Testis (tissue), 3 donors: Measurements from ENCODE around the gene CHRNA9. TPM values are rescaled to one million over a fixed set of nuclear protein-coding genes. Genes with fewer than 3 reads are reported as not detected.

Experiments
- DNase-seq: peaks from one replicate; pipeline ENCODE4 v3.0.0-alpha.2; 2019
- H3K27ac ChIP-seq, 2 donors: fragments of 200-600 bp; sonication (generic); one replicate each; pipeline ENCODE4 v1.5.1; 2019
- H3K27me3 ChIP-seq: fragments of 200-600 bp; sonication (generic); one replicate; pipeline ENCODE4 v1.5.1; 2019
- H3K36me3 ChIP-seq: fragments of 200-600 bp; sonication (generic); one replicate; pipeline ENCODE4 v1.5.1; 2017; ENCODE audit warnings: low read depth; ENCODE audit errors: missing control alignments
- H3K4me1 ChIP-seq: fragments of 200-600 bp; sonication (generic); one replicate; pipeline ENCODE4 v1.5.1; 2019
- H3K4me3 ChIP-seq, 2 donors: fragments of 200-600 bp; sonication (generic); one replicate each; pipeline ENCODE4 v1.5.1; 2017 to 2019
- H3K9me3 ChIP-seq: fragments of 200-600 bp; sonication (generic); one replicate; pipeline ENCODE4 v1.5.1; 2017
- POLR2A ChIP-seq: fragments of 450-650 bp; IDR thresholded peaks from one replicate; pipeline ENCODE4 v1.6.1; 2017; ENCODE audit warnings: antibody characterized with exemption, mild to moderate bottlenecking, moderate library complexity
- WGBS, 2 donors: methylation state at CpG; one replicate each; pipeline ENCODE4 v1.1.5; 2018; 5-methylcytosine and 5-hydroxymethylcytosine counted together
- intact Hi-C: fragments of 100-400 bp; cut with DNase I; formaldehyde crosslinking; loops from one replicate; pipeline ENCODE4 v1.15.1; 2023; ENCODE audit warnings: low total_unique reads
- polyA plus RNA-seq: library from polyadenylated mRNA; stranded (reverse); fragments of 350-450 nt; fragmentation: Illumina TruSeq; extraction: RNeasy Lipid Tissue Mini Kit (QIAGEN cat#74804); gene quantifications from one replicate; pipeline ENCODE4 v1.2.3, GENCODE V29; 2014; ENCODE audit warnings: low read depth, low replicate concordance; ENCODE audit not compliant: insufficient read depth
- total RNA-seq, 2 donors: library from RNA; depleted of rRNA; stranded (reverse); fragments of >200 nt; gene quantifications; one replicate each; pipeline ENCODE4 v1.2.3, GENCODE V29; 2016
- TF ChIP-seq, protein P1 (sequence below), 3 experiments: fragments of 450-650 bp in 2 of 3; fragments of 200-600 bp in 1 of 3; sonication (generic) in 1 of 3; IDR thresholded peaks; one replicate each; pipeline ENCODE4 v1.5.1; 2016 to 2019; ENCODE audit warnings: antibody characterized with exemption in 3 of 3, mild to moderate bottlenecking in 2 of 3, moderate library complexity in 1 of 3

The CHRNA9 gene
- total and polyA plus RNA-seq, 3 donors from 2014 or later, result 0.13 to 0.50 (median 0.16) TPM

DNA sequence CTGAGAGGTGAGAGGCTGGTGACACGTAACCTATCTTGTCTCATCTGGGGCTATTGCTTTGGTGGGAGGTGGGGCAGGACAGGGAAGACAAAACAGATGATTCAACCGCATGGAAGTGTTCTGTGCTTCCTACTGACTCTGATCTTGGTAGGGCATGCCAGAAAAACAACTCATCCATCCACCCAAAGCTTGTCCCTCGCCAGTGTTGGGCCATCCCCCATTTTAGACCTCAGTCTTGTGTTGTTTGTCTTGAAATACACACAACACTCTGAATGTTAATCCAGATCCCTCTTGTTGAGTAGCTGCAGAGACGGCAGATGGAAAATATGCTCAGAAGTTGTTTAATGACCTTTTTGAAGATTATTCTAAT lies 377 bp downstream of the CHRNA9 start:
- Histone ChIP-seq H3K36me3 (no peaks in the 10 kb centered on the region), H3K27ac (no peak overlapping the region), H3K27me3 (no peaks in the 10 kb centered on the region), H3K4me1 (no peaks in the 10 kb centered on the region), H3K9me3 (no peaks in the 10 kb centered on the region), H3K4me3 (no peak overlapping the region)
- intact Hi-C loops, result no loop called here
- 61 to 74% methylated on average over 4 of the region's 4 CpGs for WGBS, 2 donors
- no peak for DNase-seq
- TF ChIP-seq, protein P1, sequence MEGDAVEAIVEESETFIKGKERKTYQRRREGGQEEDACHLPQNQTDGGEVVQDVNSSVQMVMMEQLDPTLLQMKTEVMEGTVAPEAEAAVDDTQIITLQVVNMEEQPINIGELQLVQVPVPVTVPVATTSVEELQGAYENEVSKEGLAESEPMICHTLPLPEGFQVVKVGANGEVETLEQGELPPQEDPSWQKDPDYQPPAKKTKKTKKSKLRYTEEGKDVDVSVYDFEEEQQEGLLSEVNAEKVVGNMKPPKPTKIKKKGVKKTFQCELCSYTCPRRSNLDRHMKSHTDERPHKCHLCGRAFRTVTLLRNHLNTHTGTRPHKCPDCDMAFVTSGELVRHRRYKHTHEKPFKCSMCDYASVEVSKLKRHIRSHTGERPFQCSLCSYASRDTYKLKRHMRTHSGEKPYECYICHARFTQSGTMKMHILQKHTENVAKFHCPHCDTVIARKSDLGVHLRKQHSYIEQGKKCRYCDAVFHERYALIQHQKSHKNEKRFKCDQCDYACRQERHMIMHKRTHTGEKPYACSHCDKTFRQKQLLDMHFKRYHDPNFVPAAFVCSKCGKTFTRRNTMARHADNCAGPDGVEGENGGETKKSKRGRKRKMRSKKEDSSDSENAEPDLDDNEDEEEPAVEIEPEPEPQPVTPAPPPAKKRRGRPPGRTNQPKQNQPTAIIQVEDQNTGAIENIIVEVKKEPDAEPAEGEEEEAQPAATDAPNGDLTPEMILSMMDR (IDR thresholded peaks at IDR 0.05), result no peak
- no peak for TF ChIP-seq POLR2A

DNA sequence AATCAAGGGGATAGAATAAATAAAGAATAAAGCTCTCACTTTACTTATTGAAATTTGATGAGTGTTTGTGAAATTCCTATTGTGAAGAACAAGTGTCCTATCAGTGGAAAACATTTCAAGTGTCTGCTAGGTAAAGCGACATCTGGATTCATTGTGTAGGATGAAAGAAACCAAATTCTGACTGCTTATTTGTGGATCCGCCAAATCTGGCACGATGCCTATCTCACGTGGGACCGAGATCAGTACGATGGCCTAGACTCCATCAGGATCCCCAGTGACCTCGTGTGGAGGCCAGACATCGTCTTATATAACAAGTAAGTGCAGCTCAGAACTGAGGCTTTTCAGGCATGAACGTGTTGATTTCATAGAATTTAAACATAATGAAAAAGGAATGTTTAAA lies 1.9 kb downstream of the CHRNA9 start:
- intact Hi-C loops, result no loop called here
- DNase-seq, result no peak
- Histone ChIP-seq H3K9me3 (no peaks in the 10 kb centered on the region), H3K4me1 (no peaks in the 10 kb centered on the region), H3K27ac (no peak overlapping the region), H3K4me3 (no peak overlapping the region), H3K27me3 (no peaks in the 10 kb centered on the region), H3K36me3 (no peaks in the 10 kb centered on the region)
- 82 to 84% methylated on average over 9 of the region's 9 CpGs for WGBS, 2 donors
- TF ChIP-seq POLR2A, result no peak
- TF ChIP-seq, protein P1 (IDR thresholded peaks at IDR 0.05), result no peak

DNA sequence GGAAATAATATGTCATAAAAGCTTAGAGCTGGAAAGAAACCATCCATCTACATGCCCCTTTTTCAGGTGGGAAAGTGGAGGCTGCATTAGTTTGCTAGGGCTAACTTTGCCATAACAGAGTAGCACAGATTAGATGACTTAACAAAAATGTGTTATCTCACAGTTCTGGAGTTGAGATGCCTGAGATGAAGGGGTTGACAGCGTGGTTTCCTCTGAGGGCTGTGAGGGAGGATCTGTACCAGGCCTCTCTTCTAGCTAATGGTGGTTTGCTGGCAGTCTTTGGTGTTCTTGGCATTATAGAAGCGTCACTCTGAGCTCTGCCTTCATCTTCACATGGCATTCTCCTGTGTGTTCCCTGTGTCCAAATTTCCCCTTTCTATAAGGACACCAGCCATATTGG lies 2.4 kb downstream of the CHRNA9 start:
- H3K4me1 ChIP-seq, result no peaks in the 10 kb centered on the region
- DNase-seq, result no peak
- no peaks in the 10 kb centered on the region for H3K36me3 ChIP-seq
- 81 to 90% methylated on average over 2 of the region's 2 CpGs for WGBS, 2 donors
- H3K27me3 ChIP-seq, result no peaks in the 10 kb centered on the region
- TF ChIP-seq, protein P1 (IDR thresholded peaks at IDR 0.05), result no peak
- no peak for TF ChIP-seq POLR2A
- H3K9me3 ChIP-seq, result no peaks in the 10 kb centered on the region
- H3K27ac ChIP-seq, result no peak overlapping the region
- intact Hi-C loops, result no loop called here
- H3K4me3 ChIP-seq, result no peak overlapping the region

DNA sequence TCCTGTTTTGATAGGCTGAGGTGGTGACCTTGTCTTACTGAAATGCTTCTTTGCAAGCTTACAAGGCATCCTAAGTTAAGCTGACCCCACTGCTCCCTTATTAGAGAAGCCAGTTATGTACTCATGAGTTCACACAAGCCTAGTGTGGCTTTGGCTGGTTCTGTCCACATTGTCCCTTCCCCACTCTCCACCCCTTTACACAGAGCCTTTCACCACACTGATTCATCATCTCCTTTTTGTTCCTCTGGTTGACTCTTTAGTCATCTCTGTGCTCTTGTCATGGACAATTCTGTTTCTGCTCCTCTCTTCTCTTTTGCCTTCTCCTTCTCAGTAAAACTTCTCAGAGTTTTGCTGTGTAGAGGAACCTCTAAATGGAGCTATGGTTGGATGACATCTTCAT lies 4.9 kb downstream of the CHRNA9 start:
- H3K36me3 ChIP-seq, result no peaks in the 10 kb centered on the region
- intact Hi-C loops, result no loop called here
- TF ChIP-seq POLR2A, result no peak
- TF ChIP-seq, protein P1 (IDR thresholded peaks at IDR 0.05), result no peak

DNA sequence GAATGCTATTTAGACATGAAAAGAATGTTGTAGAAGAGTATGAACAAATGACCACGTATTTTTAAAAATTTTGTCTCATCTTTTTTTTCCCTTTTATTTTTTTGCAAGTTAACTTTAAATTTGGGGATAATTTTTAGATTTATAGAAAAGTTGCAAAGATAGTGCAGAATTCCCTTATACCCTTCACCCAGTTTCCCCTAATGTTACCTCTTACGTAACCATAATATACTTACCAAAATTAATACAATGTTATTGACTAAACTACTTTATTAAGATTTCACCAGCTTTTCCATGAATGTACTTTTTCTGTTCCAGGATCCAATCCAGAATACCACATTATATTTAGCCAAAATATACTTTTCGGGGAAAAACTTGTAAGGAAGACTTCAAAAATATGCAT lies 12.3 kb downstream of the CHRNA9 start:
- 50 to 94% methylated on average over 3 of the region's 3 CpGs for WGBS, 2 donors
- Histone ChIP-seq H3K36me3 (no peaks in the 10 kb centered on the region), H3K4me1 (no peaks in the 10 kb centered on the region), H3K9me3 (no peaks in the 10 kb centered on the region), H3K4me3 (no peak overlapping the region), H3K27me3 (no peaks in the 10 kb centered on the region), H3K27ac (no peak overlapping the region)
- TF ChIP-seq, protein P1 (IDR thresholded peaks at IDR 0.05), result no peak
- DNase-seq, result no peak
- intact Hi-C loops, result no loop called here

More for the DNA sequence above, 4.9 kb downstream of the CHRNA9 start:
- Histone ChIP-seq H3K27me3 (no peaks in the 10 kb centered on the region), H3K9me3 (no peaks in the 10 kb centered on the region), H3K4me3 (no peak overlapping the region), H3K27ac (no peak overlapping the region), H3K4me1 (no peaks in the 10 kb centered on the region)
- no peak for DNase-seq
